ENCODE data around the gene TICAM2. TPM values are rescaled to one million over a fixed set of nuclear protein-coding genes. Genes with fewer than 3 reads are reported as not detected.

TICAM2 gene
- polyA plus RNA-seq, 2 of the 4 experiments (the other 2 are of a cell fraction) = 0.34 to 0.77 TPM

- FAIRE-seq (no peak), DNase-seq (ENCODE audit: low read depth in 1 of 2, low spot score in 1 of 2) (no peak), ATAC-seq (peak; percentile 37 to 38; a peak in 5 of 6 replicates)
- no peak for TF ChIP-seq NFE2L2 (conservative IDR thresholded peaks at IDR 0.05; ENCODE audit: low read length)
- TF ChIP-seq, protein P1, sequence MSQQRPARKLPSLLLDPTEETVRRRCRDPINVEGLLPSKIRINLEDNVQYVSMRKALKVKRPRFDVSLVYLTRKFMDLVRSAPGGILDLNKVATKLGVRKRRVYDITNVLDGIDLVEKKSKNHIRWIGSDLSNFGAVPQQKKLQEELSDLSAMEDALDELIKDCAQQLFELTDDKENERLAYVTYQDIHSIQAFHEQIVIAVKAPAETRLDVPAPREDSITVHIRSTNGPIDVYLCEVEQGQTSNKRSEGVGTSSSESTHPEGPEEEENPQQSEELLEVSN (IDR thresholded peaks at IDR 0.05; ENCODE audit: borderline replicate concordance, low read depth) = 0 out of 2 replicates have a peak, but pooled peaks have one; percentile 1
- no peak for TF ChIP-seq SMC3 (IDR thresholded peaks at IDR 0.05)
- no peak for TF ChIP-seq POLR2AphosphoS2 (conservative IDR thresholded peaks at IDR 0.05; ENCODE audit: low read length)
- Histone ChIP-seq H3K9me3 (peaks cover 9% of the 10 kb centered on the region; the same call in 1 of the 3 replicates), H3K4me1 (peaks cover 30% of the 10 kb centered on the region; the same call in 2 of the 3 replicates), H3K4me2 (peak overlapping the region; percentile 77), H3K4me3 (peak overlapping the region; percentile 82), H3K27ac (peak overlapping the region; percentile 94 to 96)
- ChIA-PET CTCF (interaction anchor here (1.2 to 3.6 kb wide), 5 partner anchors 27 to 234 kb away, joined by 5 to 16 read pairs (median 6); no protein-coding TSS in a partner anchor), POLR2A (interaction anchor here (0.7 to 2.5 kb wide), 9 partner anchors 9 to 177 kb away, joined by 3 to 12 read pairs (median 3); no protein-coding TSS in a partner anchor)
- 14% methylated on average over 15 of the region's 15 CpGs for WGBS (ENCODE audit: missing lambda C conversion rate)
Observed at GRCh38 chr5:115543365-115544042, 58.8 kb downstream of the TICAM2 start.

GRCh38 chr5:115542651-115543364 lies 59.5 kb downstream of the TICAM2 start:
- POLR2A ChIA-PET = interaction anchor here (0.7 to 2.5 kb wide), 5 partner anchors 32 to 177 kb away, joined by 3 to 12 read pairs (median 3); no protein-coding TSS in a partner anchor
- WGBS (ENCODE audit: missing lambda C conversion rate) = 69% methylated on average over 10 of the region's 10 CpGs
- H3K9me3 ChIP-seq = peaks cover 9% of the 10 kb centered on the region; the same call in 1 of the 3 replicates
- CTCF ChIA-PET = interaction anchor here (3.2 to 3.6 kb wide), 2 partner anchors 32 to 233 kb away, joined by 12 to 16 read pairs; no protein-coding TSS in a partner anchor
- H3K4me1 ChIP-seq = peaks cover 30% of the 10 kb centered on the region; the same call in 2 of the 3 replicates
- H3K4me2 ChIP-seq = peak overlapping the region; percentile 77
- no peak for DNase-seq (ENCODE audit: low read depth in 1 of 2, low spot score in 1 of 2)
- no peak for FAIRE-seq
- H3K4me3 ChIP-seq = peak overlapping the region; percentile 82
- ATAC-seq = no peak
- H3K27ac ChIP-seq = peak overlapping the region in 1 of 2 experiments; percentile 96; a peak in 3 of 6 replicates
- TF ChIP-seq CHD2 (IDR thresholded peaks at IDR 0.05; ENCODE audit: low read length, partially characterized antibody) = no peak
- no peak for TF ChIP-seq ELK1 (IDR thresholded peaks at IDR 0.05; ENCODE audit: low read depth, low read length)
- no peak for TF ChIP-seq GATA3 (IDR thresholded peaks at IDR 0.05; ENCODE audit: borderline replicate concordance)
- TF ChIP-seq, protein P1 (IDR thresholded peaks at IDR 0.05; ENCODE audit: borderline replicate concordance, low read depth) = 0 out of 2 replicates have a peak, but pooled peaks have one; percentile 15

DNA sequence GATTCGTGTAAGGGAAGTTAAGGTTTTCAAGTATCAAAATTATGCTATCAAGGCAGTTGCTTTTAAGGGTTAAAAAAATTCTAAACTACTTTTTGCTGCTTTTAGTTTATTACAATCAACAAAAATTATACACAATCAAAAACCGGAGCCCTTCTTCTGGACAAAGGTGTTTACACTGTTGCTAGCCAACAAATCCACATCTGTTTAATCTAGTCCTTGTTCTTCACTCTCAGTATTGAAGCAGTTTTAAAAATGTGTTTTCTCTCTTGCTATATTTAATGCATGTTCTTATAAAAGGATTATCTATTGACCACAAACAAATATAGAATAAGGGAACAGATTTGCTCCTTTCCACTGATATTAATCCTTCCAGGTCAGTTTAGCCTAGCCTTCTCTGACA lies 60.2 kb downstream of the TICAM2 start:
- H3K4me2 ChIP-seq = peak overlapping the region; percentile 77
- H3K27ac ChIP-seq = no peak overlapping the region
- H3K4me3 ChIP-seq = peak overlapping the region; percentile 82
- ChIA-PET CTCF (interaction anchor here (3.6 kb wide), 1 partner anchor 32 kb away, joined by 16 read pairs; no protein-coding TSS in a partner anchor), POLR2A (no interaction called here)
- H3K9me3 ChIP-seq = peaks cover 9% of the 10 kb centered on the region; the same call in 1 of the 3 replicates
- FAIRE-seq (no peak), DNase-seq (ENCODE audit: low read depth in 1 of 2, low spot score in 1 of 2) (no peak), ATAC-seq (no peak)
- peaks cover 30% of the 10 kb centered on the region; the same call in 2 of the 3 replicates for H3K4me1 ChIP-seq
- whole genome bisulfite sequencing (ENCODE audit: missing lambda C conversion rate) = 46% methylated on average over 2 of the region's 2 CpGs
- TF ChIP-seq HOXB5 (CRISPR knock-in tag; IDR thresholded peaks at IDR 0.05) = no peak
- TF ChIP-seq TFCP2L1 (CRISPR knock-in tag; IDR thresholded peaks at IDR 0.05) = no peak
- TF ChIP-seq HOXB13 (CRISPR knock-in tag; IDR thresholded peaks at IDR 0.05; ENCODE audit: low read depth) = no peak
- TF ChIP-seq, protein P2, sequence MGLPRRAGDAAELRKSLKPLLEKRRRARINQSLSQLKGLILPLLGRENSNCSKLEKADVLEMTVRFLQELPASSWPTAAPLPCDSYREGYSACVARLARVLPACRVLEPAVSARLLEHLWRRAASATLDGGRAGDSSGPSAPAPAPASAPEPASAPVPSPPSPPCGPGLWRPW (IDR thresholded peaks at IDR 0.05) = no peak

DNA sequence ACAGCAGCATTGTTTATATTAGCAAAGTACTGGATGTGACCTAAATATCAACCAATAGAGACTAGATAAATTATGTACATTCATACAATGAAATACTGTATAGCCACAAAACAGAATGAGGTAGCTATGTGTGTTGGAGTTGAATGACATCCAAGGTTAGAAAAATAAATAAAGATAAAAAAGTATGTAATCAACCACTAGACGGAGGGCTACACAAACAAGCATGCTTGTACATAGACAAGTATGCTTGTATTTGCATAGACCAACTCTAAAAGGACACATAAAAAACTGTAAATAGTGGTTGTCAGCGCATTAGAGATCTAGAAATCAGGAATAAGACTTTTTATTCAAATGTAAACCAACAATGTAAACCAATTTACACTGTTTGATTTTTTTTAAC lies 60.7 kb downstream of the TICAM2 start:
- Histone ChIP-seq H3K4me2 (peak overlapping the region; percentile 77), H3K9me3 (peaks cover 9% of the 10 kb centered on the region; the same call in 1 of the 3 replicates), H3K4me3 (peak overlapping the region; percentile 82), H3K4me1 (peaks cover 30% of the 10 kb centered on the region; the same call in 2 of the 3 replicates), H3K27ac (no peak overlapping the region)
- TF ChIP-seq RARB (CRISPR knock-in tag; IDR thresholded peaks at IDR 0.05) = no peak
- no peak for TF ChIP-seq POLR2AphosphoS2 (conservative IDR thresholded peaks at IDR 0.05; ENCODE audit: low read length)
- no peak for TF ChIP-seq USF2 (IDR thresholded peaks at IDR 0.05)
- TF ChIP-seq CBX8 (IDR thresholded peaks at IDR 0.05) = no peak
- TF ChIP-seq FOXS1 (CRISPR knock-in tag; IDR thresholded peaks at IDR 0.05) = no peak
- TF ChIP-seq RNF2 (IDR thresholded peaks at IDR 0.05; ENCODE audit: borderline replicate concordance, low read depth) = no peak
- TF ChIP-seq HDAC2 (IDR thresholded peaks at IDR 0.05) = no peak
- TF ChIP-seq ESRRA (IDR thresholded peaks at IDR 0.05; ENCODE audit: borderline replicate concordance, low read length) = no peak
- no peak for TF ChIP-seq HOXB13 (CRISPR knock-in tag; IDR thresholded peaks at IDR 0.05; ENCODE audit: low read depth)
- TF ChIP-seq POLR2A (IDR thresholded peaks at IDR 0.05; ENCODE audit: low read length) = no peak
- no peak for TF ChIP-seq MYC (IDR thresholded peaks at IDR 0.05; ENCODE audit: borderline replicate concordance, low read length)
- no peak for TF ChIP-seq KDM1A (IDR thresholded peaks at IDR 0.05; ENCODE audit: low read depth)
- POLR2A ChIA-PET = no interaction called here
- CTCF ChIA-PET = no interaction called here
- ATAC-seq (no peak), DNase-seq (ENCODE audit: low read depth in 1 of 2, low spot score in 1 of 2) (no peak), FAIRE-seq (no peak)
- WGBS (ENCODE audit: missing lambda C conversion rate) = 42% methylated on average over 2 of the region's 2 CpGs

Data from A549 (cell line).